Breast epithelium (tissue), 4 donors: ENCODE results near the gene ALKBH5. TPM values are rescaled to one million over a fixed set of nuclear protein-coding genes. Genes with fewer than 3 reads are reported as not detected.
A peak's percentile ranks its signal among the peaks of the same experiment; 100 is the strongest.

ENCODE experiments used
- DNase-seq, 2 donors: peaks; one replicate each; pipeline ENCODE4 v3.0.0-alpha.2; 2019; ENCODE audit warnings: low spot score in 2 of 2
- H3K27ac ChIP-seq, 2 donors: fragments of 200-600 bp; sonication (generic) in 1 of 2; one replicate each; pipeline ENCODE4 v1.5.1; 2016 to 2019; ENCODE audit warnings: mild to moderate bottlenecking in 1 of 2
- H3K27me3 ChIP-seq, 2 donors: fragments of 200-600 bp; sonication (generic) in 1 of 2; one replicate each; pipeline versions ENCODE4 v1.5.1 to v1.6.0; 2017 to 2019; ENCODE audit warnings: control low read depth in 1 of 2, mild to moderate bottlenecking in 1 of 2
- H3K36me3 ChIP-seq: fragments of 200-600 bp; one replicate; pipeline ENCODE4 v1.5.1; 2019
- H3K4me1 ChIP-seq, 2 donors: fragments of 200-600 bp; sonication (generic); one replicate each; pipeline ENCODE4 v1.5.1; 2016 to 2019; ENCODE audit warnings: control low read depth in 1 of 2
- H3K4me3 ChIP-seq, 3 donors: fragments of 200-600 bp; sonication (generic); 1 replicate in 2 of 3; 2 replicates in 1 of 3; pipeline ENCODE4 v1.5.1; 2016 to 2019; ENCODE audit warnings: mild to moderate bottlenecking in 3 of 3, moderate library complexity in 2 of 3
- H3K9me3 ChIP-seq, 2 donors: fragments of 200-600 bp; sonication (generic) in 1 of 2; one replicate each; pipeline ENCODE4 v1.5.1; 2016 to 2019; ENCODE audit warnings: control low read depth in 1 of 2
- POLR2A ChIP-seq: fragments of 450-650 bp; IDR thresholded peaks from one replicate; pipeline ENCODE4 v1.6.1; 2016; ENCODE audit warnings: antibody characterized with exemption, mild to moderate bottlenecking, moderate library complexity
- POLR2AphosphoS5 ChIP-seq, 3 donors: sonication (generic); formaldehyde crosslinking; IDR thresholded peaks; one replicate each; pipeline ENCODE4 v1.6.1; 2017; ENCODE audit warnings: antibody characterized with exemption in 3 of 3
- intact Hi-C: fragments of 100-400 bp; cut with DNase I; formaldehyde crosslinking; loops from one replicate; pipeline ENCODE4 v1.15.1; 2023; ENCODE audit warnings: low total_unique reads
- total RNA-seq, 3 donors: library from RNA; depleted of rRNA; stranded (reverse); fragments of >200 nt; gene quantifications; one replicate each; pipeline ENCODE4 v1.1.0, GENCODE V29; 2016
- TF ChIP-seq, protein P1 (sequence below), 3 donors: fragments of 450-650 bp; IDR thresholded peaks; one replicate each; pipeline ENCODE4 v1.5.1; 2016 to 2017; ENCODE audit warnings: antibody characterized with exemption in 3 of 3, mild to moderate bottlenecking in 3 of 3, moderate library complexity in 3 of 3

ALKBH5 gene
- total RNA-seq, 3 donors from 2014 or later, result 80.0 to 90.0 (median 82.3) TPM

DNA sequence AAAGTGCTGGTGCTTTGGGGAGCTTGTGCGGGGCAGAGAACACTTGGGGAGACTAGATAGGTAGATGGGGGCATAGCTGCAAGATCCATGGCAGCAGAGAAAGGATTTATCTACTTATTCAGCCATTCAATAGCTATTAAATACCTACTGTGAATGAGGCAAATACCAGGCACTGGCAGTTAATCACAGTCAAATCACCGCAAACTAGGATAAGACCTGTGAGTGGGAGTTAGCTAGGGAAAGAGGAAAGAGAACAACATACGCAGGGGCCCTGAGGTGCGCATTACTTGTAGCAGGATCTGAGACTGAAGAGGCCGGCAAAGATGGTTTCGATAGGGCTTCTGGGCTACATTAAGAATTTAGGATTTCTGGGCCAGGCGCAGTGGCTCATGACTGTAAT, 3.8 kb upstream of the ALKBH5 start:
- no peak overlapping the region for H3K4me3 ChIP-seq
- H3K9me3 ChIP-seq, result no peaks in the 10 kb centered on the region
- no peak overlapping the region for H3K27ac ChIP-seq
- H3K27me3 ChIP-seq, result no peaks in the 10 kb centered on the region
- intact Hi-C loops, result no loop called here
- DNase-seq, result no peak
- no peaks in the 10 kb centered on the region for H3K36me3 ChIP-seq
- peaks cover 0 to 4% of the 10 kb centered on the region in 2 donors for H3K4me1 ChIP-seq
- TF ChIP-seq POLR2AphosphoS5 (IDR thresholded peaks at IDR 0.05), result no peak
- TF ChIP-seq, protein P1, sequence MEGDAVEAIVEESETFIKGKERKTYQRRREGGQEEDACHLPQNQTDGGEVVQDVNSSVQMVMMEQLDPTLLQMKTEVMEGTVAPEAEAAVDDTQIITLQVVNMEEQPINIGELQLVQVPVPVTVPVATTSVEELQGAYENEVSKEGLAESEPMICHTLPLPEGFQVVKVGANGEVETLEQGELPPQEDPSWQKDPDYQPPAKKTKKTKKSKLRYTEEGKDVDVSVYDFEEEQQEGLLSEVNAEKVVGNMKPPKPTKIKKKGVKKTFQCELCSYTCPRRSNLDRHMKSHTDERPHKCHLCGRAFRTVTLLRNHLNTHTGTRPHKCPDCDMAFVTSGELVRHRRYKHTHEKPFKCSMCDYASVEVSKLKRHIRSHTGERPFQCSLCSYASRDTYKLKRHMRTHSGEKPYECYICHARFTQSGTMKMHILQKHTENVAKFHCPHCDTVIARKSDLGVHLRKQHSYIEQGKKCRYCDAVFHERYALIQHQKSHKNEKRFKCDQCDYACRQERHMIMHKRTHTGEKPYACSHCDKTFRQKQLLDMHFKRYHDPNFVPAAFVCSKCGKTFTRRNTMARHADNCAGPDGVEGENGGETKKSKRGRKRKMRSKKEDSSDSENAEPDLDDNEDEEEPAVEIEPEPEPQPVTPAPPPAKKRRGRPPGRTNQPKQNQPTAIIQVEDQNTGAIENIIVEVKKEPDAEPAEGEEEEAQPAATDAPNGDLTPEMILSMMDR (IDR thresholded peaks at IDR 0.05), result no peak
- no peak for TF ChIP-seq POLR2A

DNA sequence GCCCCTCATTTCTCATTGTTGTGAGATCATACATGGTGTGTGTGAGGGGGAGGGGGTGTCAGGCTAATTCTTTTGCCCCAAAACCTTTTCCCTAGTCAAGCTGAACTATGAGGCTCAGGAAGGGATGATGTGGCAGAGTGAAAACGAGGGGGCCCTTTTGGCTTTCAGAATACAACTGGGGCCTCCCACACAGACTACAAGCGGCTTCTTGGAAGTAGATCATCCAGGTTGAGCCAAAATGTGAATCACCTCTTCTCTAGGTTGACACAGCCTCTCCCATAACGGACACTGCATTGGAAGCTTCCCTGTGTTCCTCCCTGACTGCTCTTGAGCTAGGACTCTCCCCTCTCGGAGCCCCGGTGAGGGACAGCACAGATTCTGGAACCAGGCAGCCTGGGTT, 2.3 kb upstream of the ALKBH5 start:
- Histone ChIP-seq H3K9me3 (no peaks in the 10 kb centered on the region), H3K4me1 (peaks cover 4 to 6% of the 10 kb centered on the region in 2 donors), H3K4me3 (no peak overlapping the region), H3K27me3 (no peaks in the 10 kb centered on the region), H3K27ac (peak overlapping the region; percentile 96 to 97), H3K36me3 (no peaks in the 10 kb centered on the region)
- intact Hi-C loops, result no loop called here
- no peak for DNase-seq
- TF ChIP-seq, protein P1 (IDR thresholded peaks at IDR 0.05), result no peak
- no peak for TF ChIP-seq POLR2AphosphoS5 (IDR thresholded peaks at IDR 0.05)
- no peak for TF ChIP-seq POLR2A

DNA sequence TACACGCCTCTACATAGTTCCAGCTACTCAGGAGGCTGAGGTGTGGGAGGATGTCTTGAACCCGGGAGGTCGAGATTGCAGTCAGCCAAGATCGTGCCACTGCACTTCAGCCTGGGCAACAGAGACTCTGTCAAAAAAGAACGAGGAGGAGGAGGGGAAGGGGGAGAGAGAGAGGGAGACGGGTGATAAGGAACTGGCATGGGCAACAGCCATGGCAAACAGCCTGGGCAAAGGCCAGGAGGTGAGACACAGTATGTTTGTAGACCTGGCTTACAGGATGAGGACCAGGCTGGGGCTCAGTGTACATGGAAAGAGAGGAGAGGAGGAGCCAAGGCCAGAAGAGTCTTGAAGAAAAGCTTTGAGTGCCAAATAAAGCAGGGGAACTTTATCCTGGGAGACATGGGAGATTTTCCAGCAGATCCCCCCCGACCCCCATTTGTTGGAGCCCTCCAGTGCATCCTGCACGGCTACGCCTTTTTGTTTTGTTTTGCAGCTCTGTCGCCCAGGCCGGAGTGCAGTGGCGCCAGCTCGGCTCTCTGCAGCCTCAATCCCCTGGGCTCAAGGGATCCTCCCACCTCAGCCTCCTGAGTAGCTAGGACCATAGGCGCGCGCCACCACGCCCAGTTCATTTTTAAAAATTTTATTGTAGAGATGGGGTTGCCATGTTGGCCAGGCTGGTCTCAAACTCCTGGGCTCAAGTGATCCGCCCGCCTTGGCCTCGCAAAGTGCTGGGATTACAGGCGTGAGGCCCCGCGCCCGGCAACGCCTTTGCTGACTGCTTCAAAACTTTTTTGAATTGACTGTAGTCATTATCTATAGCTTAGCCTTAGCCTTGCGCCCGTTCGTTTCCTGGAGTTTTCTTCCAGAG, 1.3 kb upstream of the ALKBH5 start:
- TF ChIP-seq POLR2A (no peak), POLR2AphosphoS5 (IDR thresholded peaks at IDR 0.05) (no peak)
- TF ChIP-seq, protein P1 (IDR thresholded peaks at IDR 0.05), result no peak
- Histone ChIP-seq H3K9me3 (no peaks in the 10 kb centered on the region), H3K4me3 (peak overlapping the region; percentile 77 to 99 (median 95)), H3K4me1 (peaks cover 4 to 10% of the 10 kb centered on the region in 2 donors), H3K36me3 (no peaks in the 10 kb centered on the region), H3K27me3 (no peaks in the 10 kb centered on the region), H3K27ac (peak overlapping the region; percentile 96 to 97)
- peak in 1 of 2 donors; percentile 45 for DNase-seq
- intact Hi-C loops, result no loop called here

DNA sequence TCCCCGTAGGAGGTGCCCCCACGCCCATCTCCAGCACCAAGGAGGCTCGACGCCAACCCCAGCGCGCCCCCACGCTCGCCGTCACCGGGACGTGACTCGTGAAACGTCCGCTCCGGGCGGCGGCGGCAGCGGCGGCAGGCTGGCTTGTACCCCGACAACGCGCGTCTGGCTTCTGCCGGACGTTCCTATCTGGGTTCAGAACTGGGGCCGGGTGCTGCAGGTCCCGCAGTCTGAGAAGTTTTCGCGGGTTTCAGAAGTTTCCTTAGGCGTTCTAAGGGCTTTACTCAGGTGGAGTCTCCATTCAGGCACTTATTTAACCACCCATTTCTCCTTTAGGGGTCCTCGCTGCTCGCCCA, 672 bp upstream of the ALKBH5 start:
- H3K4me3 ChIP-seq, result peak overlapping the region; percentile 77 to 99 (median 95)
- H3K9me3 ChIP-seq, result no peaks in the 10 kb centered on the region
- H3K4me1 ChIP-seq, result peaks cover 4 to 16% of the 10 kb centered on the region in 2 donors
- peak in 1 of 2 donors; percentile 80 for DNase-seq
- TF ChIP-seq POLR2AphosphoS5 (IDR thresholded peaks at IDR 0.05) (peak in 2 of 3 donors; percentile 7 to 16), POLR2A (peak; percentile 27)
- TF ChIP-seq, protein P1 (IDR thresholded peaks at IDR 0.05), result peak in 1 of 3 donors; percentile 24
- peak overlapping the region; percentile 96 to 97 for H3K27ac ChIP-seq
- H3K27me3 ChIP-seq, result no peaks in the 10 kb centered on the region
- intact Hi-C loops, result no loop called here
- H3K36me3 ChIP-seq, result no peaks in the 10 kb centered on the region
